GM21447 (cell line): ENCODE data around the gene NOD2.

Source experiments
- ATAC-seq: cut with Tn5 transposase; IDR thresholded peaks from one replicate; pipeline ENCODE4 v1.9.1; 2021; ENCODE audit not compliant: unreplicated experiment

NOD2 gene

DNA sequence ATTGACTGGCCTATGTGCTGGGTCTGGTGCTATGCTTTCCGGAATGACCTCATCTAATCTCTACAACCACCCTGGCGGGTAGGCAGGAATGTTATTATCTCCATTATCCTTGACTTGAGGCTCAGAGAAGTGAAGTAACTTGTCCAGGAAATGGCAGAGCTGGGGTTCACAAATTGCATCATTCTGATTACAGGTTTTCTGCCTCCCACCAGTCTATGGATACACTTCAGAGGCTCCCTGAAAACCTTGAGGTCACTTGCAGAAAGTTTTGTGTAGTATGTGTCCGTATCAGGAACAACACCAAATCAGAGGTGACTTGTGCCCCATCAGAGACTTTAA, 19.1 kb downstream of the NOD2 start:
- no peak for ATAC-seq

- no peak for ATAC-seq
These were observed 19.6 kb downstream of the NOD2 start for GRCh38 chr16:50712956-50713355.

GRCh38 chr16:50717091-50717490, 23.7 kb downstream of the NOD2 start:
- no peak for ATAC-seq

- no peak for ATAC-seq
These were observed 24.1 kb downstream of the NOD2 start for GRCh38 chr16:50717494-50717893.

DNA sequence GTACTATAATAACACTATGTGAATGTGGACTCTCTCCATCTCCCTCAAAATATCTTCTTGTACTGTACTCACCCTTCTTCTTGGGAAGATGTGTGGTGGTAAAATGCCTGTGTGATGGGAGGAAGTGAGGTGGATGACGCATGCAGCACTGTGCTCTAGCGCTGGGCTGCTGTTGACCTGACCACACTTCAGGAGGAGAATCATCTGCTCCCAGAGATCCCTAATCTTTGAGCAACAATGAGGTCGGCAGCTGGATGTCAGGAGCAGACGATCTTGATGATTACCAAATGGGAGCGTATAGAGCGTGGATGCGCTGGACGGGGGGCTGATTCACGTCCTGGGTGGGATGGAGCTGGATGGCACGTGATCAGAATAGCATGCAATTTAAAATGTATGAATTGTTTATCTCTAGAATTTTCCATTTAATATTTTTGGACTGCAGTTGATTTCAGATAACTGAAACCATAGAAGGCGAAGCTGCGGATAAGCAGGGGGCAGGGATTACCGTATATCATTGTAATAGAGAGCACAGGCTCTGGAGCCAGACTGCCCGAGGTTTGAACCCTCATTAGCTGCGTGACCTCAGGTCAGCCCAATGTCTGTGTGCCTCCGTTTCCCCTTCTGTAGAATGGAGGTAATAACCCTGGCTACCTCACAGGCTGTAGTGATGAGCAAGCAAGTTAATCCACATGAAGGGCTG, 24.8 kb downstream of the NOD2 start:
- no peak for ATAC-seq

DNA sequence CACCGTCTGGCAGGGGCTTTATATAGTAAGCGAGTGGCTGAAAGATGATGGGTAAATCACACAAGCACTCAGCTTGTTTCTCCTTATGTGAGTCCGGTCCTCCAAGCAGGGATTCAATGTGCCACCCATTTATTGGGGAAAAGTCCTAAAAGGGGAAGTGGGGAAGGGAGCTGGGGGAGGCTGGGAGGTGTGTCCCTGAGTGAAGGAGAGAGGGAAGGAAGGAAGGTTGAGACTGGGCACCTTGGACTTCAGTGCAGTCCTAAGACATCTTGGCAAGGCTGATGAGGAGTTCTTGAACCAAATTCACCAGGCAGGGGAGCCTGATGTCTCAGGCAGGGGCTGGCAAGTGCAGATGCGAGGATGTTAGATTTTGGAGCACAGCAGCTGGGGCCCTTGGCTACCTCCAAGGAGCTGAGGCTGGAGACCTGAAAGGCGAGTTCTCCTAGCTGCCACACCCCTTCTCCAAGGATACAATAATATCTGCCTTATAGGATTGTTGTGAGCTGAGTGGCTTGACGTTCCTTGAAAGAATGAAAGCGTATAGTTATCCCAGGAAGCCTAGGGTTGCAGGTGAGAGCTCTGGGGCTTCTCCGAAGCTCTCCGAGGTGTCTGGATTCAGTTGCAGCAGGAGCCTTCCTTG, 25.5 kb downstream of the NOD2 start:
- ATAC-seq: no peak

GRCh38 chr16:50719401-50720337, 26.3 kb downstream of the NOD2 start:
- no peak for ATAC-seq

DNA sequence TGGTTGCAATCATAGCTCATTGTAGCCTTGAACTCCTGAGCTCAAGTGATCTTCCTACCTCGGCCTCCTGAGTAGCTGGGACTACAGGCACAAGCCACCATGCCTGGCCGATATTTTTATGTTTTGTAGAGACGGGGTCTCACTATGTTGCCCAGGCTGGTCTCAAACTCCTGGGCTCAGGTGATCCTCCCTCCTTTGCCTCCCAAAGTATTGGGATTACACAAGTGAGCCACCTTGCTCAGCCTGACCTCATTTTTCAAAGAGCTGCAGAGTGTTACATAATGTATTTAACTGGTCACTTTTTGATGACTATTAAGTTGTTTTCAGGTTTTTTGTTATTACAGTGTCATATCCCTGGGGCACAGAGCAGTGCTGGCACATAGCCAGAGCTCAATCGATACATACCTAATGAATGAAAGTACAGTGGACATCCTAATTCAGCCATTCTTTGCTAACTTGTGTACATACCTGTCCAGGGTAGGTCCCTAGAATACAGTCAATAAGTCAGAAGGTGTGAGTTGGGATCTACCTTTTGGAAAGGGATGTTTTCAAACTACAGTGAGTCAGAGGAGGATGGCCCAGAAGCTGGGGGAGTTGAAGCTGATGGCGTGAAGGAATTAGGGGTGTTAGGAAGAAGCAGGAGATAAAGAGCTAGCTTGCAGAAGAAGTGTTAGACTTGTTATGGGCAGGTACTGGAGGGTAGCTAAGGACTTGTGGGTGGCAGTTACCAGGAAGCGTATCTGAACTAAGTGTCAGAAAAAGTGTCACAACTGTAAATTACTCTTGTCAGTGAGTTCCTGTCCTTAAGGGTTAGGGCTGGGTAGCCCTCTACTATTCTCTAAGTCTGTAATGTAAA, 28.4 kb downstream of the NOD2 start:
- ATAC-seq: no peak

GRCh38 chr16:50722405-50722737, 29.0 kb downstream of the NOD2 start:
- no peak for ATAC-seq

- ATAC-seq: no peak
These were observed 29.6 kb downstream of the NOD2 start for GRCh38 chr16:50722960-50723359.

GRCh38 chr16:50724306-50724705, 30.9 kb downstream of the NOD2 start:
- no peak for ATAC-seq

GRCh38 chr16:50731130-50731988, 38.0 kb downstream of the NOD2 start:
- no peak for ATAC-seq

DNA sequence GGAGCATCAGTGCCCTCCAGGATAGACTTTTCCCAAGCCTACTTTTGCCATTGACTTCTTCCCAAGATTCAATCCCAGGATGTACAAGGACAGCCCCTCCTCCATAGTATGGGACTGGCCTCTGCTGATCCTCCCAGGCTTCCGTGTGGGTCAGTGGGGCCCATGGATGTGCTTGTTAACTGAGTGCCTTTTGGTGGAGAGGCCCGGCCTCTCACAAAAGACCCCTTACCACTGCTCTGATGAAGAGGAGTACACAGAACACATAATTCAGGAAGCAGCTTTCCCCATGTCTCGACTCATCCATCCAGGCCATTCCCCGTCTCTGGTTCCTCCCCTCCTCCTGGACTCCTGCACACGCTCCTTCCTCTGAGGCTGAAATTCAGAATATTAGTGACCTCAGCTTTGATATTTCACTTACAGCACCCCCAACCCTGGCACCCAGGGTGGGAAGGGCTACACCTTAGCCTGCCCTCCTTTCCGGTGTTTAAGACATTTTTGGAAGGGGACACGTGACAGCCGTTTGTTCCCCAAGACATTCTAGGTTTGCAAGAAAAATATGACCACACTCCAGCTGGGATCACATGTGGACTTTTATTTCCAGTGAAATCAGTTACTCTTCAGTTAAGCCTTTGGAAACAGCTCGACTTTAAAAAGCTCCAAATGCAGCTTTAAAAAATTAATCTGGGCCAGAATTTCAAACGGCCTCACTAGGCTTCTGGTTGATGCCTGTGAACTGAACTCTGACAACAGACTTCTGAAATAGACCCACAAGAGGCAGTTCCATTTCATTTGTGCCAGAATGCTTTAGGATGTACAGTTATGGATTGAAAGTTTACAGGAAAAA, 38.8 kb downstream of the NOD2 start:
- ATAC-seq: no peak

- ATAC-seq: no peak
These were observed 40.1 kb downstream of the NOD2 start for GRCh38 chr16:50733468-50733867.

- no peak for ATAC-seq
These were observed 42.3 kb downstream of the NOD2 start for GRCh38 chr16:50735629-50736122.

DNA sequence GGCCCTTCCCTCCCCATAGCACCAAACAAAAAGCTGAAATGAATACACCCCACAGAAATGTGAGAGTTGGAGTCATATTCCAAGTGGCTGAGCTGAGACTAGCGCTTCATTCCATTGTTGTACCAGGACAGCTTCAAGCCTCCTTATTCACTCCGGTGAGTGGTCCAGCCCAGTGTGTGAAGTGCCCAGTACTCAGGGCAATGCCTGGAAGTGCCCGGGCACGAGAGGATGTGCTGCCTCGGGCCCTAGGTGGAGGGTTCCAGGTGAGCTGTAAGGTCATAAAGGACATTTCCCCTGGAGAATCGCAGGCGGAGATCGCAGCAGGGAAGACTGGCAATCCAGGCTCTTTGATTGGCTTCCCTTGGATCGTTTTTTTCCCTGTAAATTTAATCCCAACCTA, 43.0 kb downstream of the NOD2 start:
- ATAC-seq: no peak

DNA sequence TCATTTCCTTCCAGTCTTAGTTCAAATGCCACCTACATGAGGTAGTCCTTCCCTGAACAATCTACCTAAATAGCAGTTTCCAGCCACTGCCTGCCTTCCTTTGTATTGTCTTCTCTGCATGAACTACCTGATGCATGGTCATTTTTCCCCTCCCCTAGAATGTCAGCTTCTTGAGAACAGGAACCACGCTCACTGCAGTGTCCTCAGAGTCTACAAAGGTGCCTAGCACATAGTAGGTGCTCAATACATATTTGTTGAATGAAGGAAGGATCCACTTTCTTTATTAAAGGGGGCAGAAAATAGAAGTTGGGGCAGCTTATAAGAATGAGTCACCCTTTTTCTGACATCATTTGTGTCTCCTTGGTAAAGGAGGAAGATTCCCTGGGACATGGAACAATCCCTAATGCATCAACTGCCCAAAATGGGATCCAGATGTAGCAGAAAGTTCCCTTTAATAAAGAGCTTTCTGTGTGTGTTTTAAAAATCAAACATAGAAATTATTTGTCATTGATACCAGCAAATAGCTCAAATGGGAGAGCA, 44.1 kb downstream of the NOD2 start:
- no peak for ATAC-seq

DNA sequence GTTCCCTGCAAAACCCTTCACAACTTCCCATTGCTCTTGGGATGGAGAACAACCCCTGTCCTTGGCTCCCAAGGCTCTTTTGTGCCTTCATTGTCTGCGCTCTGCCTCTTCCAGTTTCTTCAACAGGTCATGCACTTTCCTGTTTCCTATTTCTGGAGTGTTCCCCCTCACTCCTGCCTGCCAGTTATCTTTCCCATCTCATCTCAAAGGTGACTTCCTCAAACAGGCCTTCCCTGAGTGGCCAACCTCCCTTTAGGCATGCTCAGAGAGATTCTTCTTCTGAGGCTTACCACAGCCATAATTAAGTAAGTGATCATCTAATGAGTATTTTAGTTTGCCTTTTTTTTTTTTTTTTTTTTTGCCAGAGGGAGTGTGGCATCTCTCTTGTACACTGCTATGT, 45.6 kb downstream of the NOD2 start:
- ATAC-seq: no peak

- ATAC-seq: no peak
These were observed 47.3 kb downstream of the NOD2 start for GRCh38 chr16:50740736-50741135.
